AG08395 (cell line): Measurements from ENCODE around the gene CACNB3.
"Not testable (repeated sequence)": the region's sequence is repeated elsewhere in the genome, so short reads cannot be mapped to it uniquely, and the experiment has no call there.

Experiments
- DNase-seq: peaks from one replicate; pipeline ENCODE4 v3.0.0; 2012; ENCODE audit warnings: mixed read lengths, low spot score

Gene CACNB3

GRCh38 chr12:48818831-48819590, 715 bp downstream of the CACNB3 start:
- DNase-seq: no peak

- DNase-seq: no peak
Observed at GRCh38 chr12:48819986-48820725, 1.9 kb downstream of the CACNB3 start.

- no peak for DNase-seq
Observed at GRCh38 chr12:48822139-48822538, 3.8 kb downstream of the CACNB3 start.

- no peak for DNase-seq
Observed at GRCh38 chr12:48822711-48823110, 4.4 kb downstream of the CACNB3 start.

- DNase-seq: no peak
Observed at GRCh38 chr12:48823281-48823680, 5.0 kb downstream of the CACNB3 start.

- DNase-seq: no peak
Observed at GRCh38 chr12:48824112-48824511, 5.8 kb downstream of the CACNB3 start.

- no peak for DNase-seq
Observed at GRCh38 chr12:48824905-48825304, 6.6 kb downstream of the CACNB3 start.

GRCh38 chr12:48826209-48826855, 8.0 kb downstream of the CACNB3 start:
- DNase-seq: no peak

GRCh38 chr12:48827026-48827425, 8.7 kb downstream of the CACNB3 start:
- DNase-seq: no peak

GRCh38 chr12:48827513-48828096, 9.3 kb downstream of the CACNB3 start:
- no peak for DNase-seq

GRCh38 chr12:48828293-48828692, 10.0 kb downstream of the CACNB3 start:
- no peak for DNase-seq

GRCh38 chr12:48828841-48829575, 10.7 kb downstream of the CACNB3 start:
- no peak for DNase-seq

- DNase-seq: no peak
Observed at GRCh38 chr12:48831257-48831656, 13.0 kb downstream of the CACNB3 start.

GRCh38 chr12:48832321-48833060, 14.2 kb downstream of the CACNB3 start:
- no peak for DNase-seq

- no peak for DNase-seq
Observed at GRCh38 chr12:48838048-48838447, 19.8 kb downstream of the CACNB3 start.

GRCh38 chr12:48842021-48842420, 23.7 kb downstream of the CACNB3 start:
- not testable (repeated sequence) for DNase-seq

GRCh38 chr12:48851883-48852733, 33.8 kb downstream of the CACNB3 start, which contains the start of gene DDX23:
Gene DDX23, minus strand, starts transcription at chr12:48852163. Its CDS starts 6,381 bp downstream, at chr12:48845782.
- peak; percentile 98 for DNase-seq

GRCh38 chr12:48852734-48853688, 34.7 kb downstream of the CACNB3 start:
- peak; percentile 87 for DNase-seq

GRCh38 chr12:48854488-48854887, 36.2 kb downstream of the CACNB3 start:
- DNase-seq: no peak
